ENCODE data around the gene KBTBD13. TPM values are rescaled to one million over a fixed set of nuclear protein-coding genes. Genes with fewer than 3 reads are reported as not detected.

Gene KBTBD13
- total RNA-seq, 2 experiments from 2014 or later, result not detected

GRCh38 chr15:65050270-65050669 is 26.3 kb upstream of the KBTBD13 start:
- DNase-seq (no peak), ATAC-seq (ENCODE audit: poor library complexity) (no peak)
- Mint-ChIP-seq H3K27me3 (no peaks in the 10 kb centered on the region), H3K4me3 (peak overlapping the region; percentile 60), H3K36me3 (ENCODE audit: low read depth) (no peaks in the 10 kb centered on the region), H3K9me3 (no peaks in the 10 kb centered on the region), H3K27ac (no peak overlapping the region), H3K4me1 (ENCODE audit: low read depth) (peaks cover 13% of the 10 kb centered on the region)
- H3K4me1 ChIP-seq (ENCODE audit: insufficient read depth, low read length), result peaks cover 11% of the 10 kb centered on the region
- TF ChIP-seq CTCF (IDR thresholded peaks at IDR 0.05), result no peak
- H3K27me3 ChIP-seq (ENCODE audit: control insufficient read depth in 1 of 2, insufficient read depth in 2 of 2, low read length in 2 of 2), result peaks cover 0 to 6% of the 10 kb centered on the region in 2 experiments
- no peaks in the 10 kb centered on the region for H3K9me3 ChIP-seq (ENCODE audit: control insufficient read depth in 1 of 2, insufficient read depth in 1 of 2, low read length in 2 of 2)
- CTCF ChIA-PET, result no interaction called here
- no peak overlapping the region for H3K27ac ChIP-seq (ENCODE audit: low read depth in 1 of 2, low read length in 2 of 2)
- H3K4me3 ChIP-seq (ENCODE audit: low read length), result no peak overlapping the region
- POLR2A ChIA-PET, result interaction anchor here (1.0 kb wide), 1 partner anchor 254 kb away, joined by 3 read pairs; the partner anchor contains the start of gene RNU5B-1
- H3K36me3 ChIP-seq (ENCODE audit: insufficient read depth, low read length), result no peaks in the 10 kb centered on the region
- intact Hi-C loops (cut with DNase I, micrococcal nuclease), result no loop called here

GRCh38 chr15:65051266-65051665 is 25.3 kb upstream of the KBTBD13 start:
- H3K4me1 ChIP-seq (ENCODE audit: insufficient read depth, low read length), result peaks cover 11% of the 10 kb centered on the region
- DNase-seq (no peak), ATAC-seq (ENCODE audit: poor library complexity) (no peak)
- Mint-ChIP-seq H3K27ac (no peak overlapping the region), H3K4me1 (ENCODE audit: low read depth) (peaks cover 13% of the 10 kb centered on the region), H3K9me3 (no peaks in the 10 kb centered on the region), H3K27me3 (no peaks in the 10 kb centered on the region), H3K36me3 (ENCODE audit: low read depth) (no peaks in the 10 kb centered on the region), H3K4me3 (no peak overlapping the region)
- no peak overlapping the region for H3K27ac ChIP-seq (ENCODE audit: low read depth in 1 of 2, low read length in 2 of 2)
- POLR2A ChIA-PET, result no interaction called here
- peaks cover 0 to 6% of the 10 kb centered on the region in 2 experiments for H3K27me3 ChIP-seq (ENCODE audit: control insufficient read depth in 1 of 2, insufficient read depth in 2 of 2, low read length in 2 of 2)
- no peaks in the 10 kb centered on the region for H3K36me3 ChIP-seq (ENCODE audit: insufficient read depth, low read length)
- no peak overlapping the region for H3K4me3 ChIP-seq (ENCODE audit: low read length)
- no peak for TF ChIP-seq CTCF (IDR thresholded peaks at IDR 0.05)
- intact Hi-C loops (cut with DNase I, micrococcal nuclease), result no loop called here
- CTCF ChIA-PET, result no interaction called here
- H3K9me3 ChIP-seq (ENCODE audit: control insufficient read depth in 1 of 2, insufficient read depth in 1 of 2, low read length in 2 of 2), result no peaks in the 10 kb centered on the region

GRCh38 chr15:65052956-65053355 is 23.6 kb upstream of the KBTBD13 start:
- H3K27ac Mint-ChIP-seq, result no peak overlapping the region
- no peak overlapping the region for H3K4me3 Mint-ChIP-seq
- Histone ChIP-seq H3K27ac (ENCODE audit: low read depth in 1 of 2, low read length in 2 of 2) (no peak overlapping the region), H3K36me3 (ENCODE audit: insufficient read depth, low read length) (no peaks in the 10 kb centered on the region), H3K9me3 (ENCODE audit: control insufficient read depth in 1 of 2, insufficient read depth in 1 of 2, low read length in 2 of 2) (no peaks in the 10 kb centered on the region), H3K27me3 (ENCODE audit: control insufficient read depth in 1 of 2, insufficient read depth in 2 of 2, low read length in 2 of 2) (peaks cover 0 to 6% of the 10 kb centered on the region in 2 experiments), H3K4me3 (ENCODE audit: low read length) (no peak overlapping the region), H3K4me1 (ENCODE audit: insufficient read depth, low read length) (peaks cover 11% of the 10 kb centered on the region)
- CTCF ChIA-PET, result interaction anchor here (0.6 kb wide), 1 partner anchor 665 kb away, joined by 3 read pairs; the partner anchor contains the start of gene TRIP4
- no peaks in the 10 kb centered on the region for H3K9me3 Mint-ChIP-seq
- peaks cover 13% of the 10 kb centered on the region for H3K4me1 Mint-ChIP-seq (ENCODE audit: low read depth)
- POLR2A ChIA-PET, result no interaction called here
- H3K27me3 Mint-ChIP-seq, result no peaks in the 10 kb centered on the region
- intact Hi-C loops (cut with DNase I, micrococcal nuclease), result no loop called here
- no peak for DNase-seq
- no peaks in the 10 kb centered on the region for H3K36me3 Mint-ChIP-seq (ENCODE audit: low read depth)
- TF ChIP-seq CTCF (IDR thresholded peaks at IDR 0.05), result no peak
- no peak for ATAC-seq (ENCODE audit: poor library complexity)
